IMR-90 (cell line): ENCODE data around the gene EBF3.

Experiments used
- BHLHE40 ChIP-seq: fragments of 150-350 bp; IDR thresholded peaks from 2 replicates; pipeline ENCODE4 v1.6.1; 2016; ENCODE audit warnings: mild to moderate bottlenecking, low read depth, low read length
- CTCF ChIP-seq: conservative IDR thresholded peaks from 2 replicates; pipeline ENCODE4 v1.5.1; 2012; ENCODE audit warnings: mild to moderate bottlenecking, low read depth, low read length, improper control_type of control experiment
- ELK1 ChIP-seq: fragments of 150-350 bp; IDR thresholded peaks from 2 replicates; pipeline ENCODE4 v1.6.1; 2016; ENCODE audit warnings: low read depth, mild to moderate bottlenecking, low read length, moderate library complexity, borderline replicate concordance
- MAZ ChIP-seq: IDR thresholded peaks from 2 replicates; pipeline ENCODE4 v1.6.1; 2012; ENCODE audit warnings: low read depth, mild to moderate bottlenecking, low read length, improper control_type of control experiment, moderate library complexity, borderline replicate concordance
- NFE2L2 ChIP-seq: fragments of 150-350 bp; IDR thresholded peaks from 2 replicates; pipeline ENCODE4 v1.6.1; 2016; ENCODE audit warnings: low read depth, mild to moderate bottlenecking, low read length
- POLR2A ChIP-seq: IDR thresholded peaks from 2 replicates; pipeline ENCODE4 v1.6.1; 2012; ENCODE audit warnings: mild to moderate bottlenecking, low read depth, low read length
- RCOR1 ChIP-seq: IDR thresholded peaks from 2 replicates; pipeline ENCODE4 v1.6.1; 2012; ENCODE audit warnings: mild to moderate bottlenecking, low read length, improper control_type of control experiment; ENCODE audit not compliant: insufficient replicate concordance
- RFX5 ChIP-seq: IDR thresholded peaks from 2 replicates; pipeline ENCODE4 v1.8.0; 2012; ENCODE audit warnings: low read depth, mild to moderate bottlenecking, low read length, moderate library complexity
- SMC3 ChIP-seq: fragments of 150-350 bp; IDR thresholded peaks from 2 replicates; pipeline ENCODE4 v1.6.1; 2016; ENCODE audit warnings: low read depth, mild to moderate bottlenecking, antibody characterized with exemption, low read length, moderate library complexity

- TF ChIP-seq CTCF (no peak), POLR2A (no peak), ELK1 (no peak), SMC3 (no peak), RCOR1 (no peak), BHLHE40 (no peak), MAZ (no peak), NFE2L2 (no peak), RFX5 (no peak)
Measured at GRCh38 chr10:129846991-129847391, 117.1 kb downstream of the EBF3 start.
